ENCODE data around the gene BUD23. TPM values are rescaled to one million over a fixed set of nuclear protein-coding genes. Genes with fewer than 3 reads are reported as not detected.
A peak's percentile ranks its signal among the peaks of the same experiment; 100 is the strongest.
"Not testable (repeated sequence)": the region's sequence is repeated elsewhere in the genome, so short reads cannot be mapped to it uniquely, and the experiment has no call there.

BUD23 gene
- total RNA-seq, 1 donor from 2014 or later: 74.8 TPM

GRCh38 chr7:73647725-73648592, 35.4 kb upstream of the BUD23 start:
- Mint-ChIP-seq H3K27ac (no peak overlapping the region), H3K27me3 (peaks cover 57% of the 10 kb centered on the region), H3K4me1 (peaks cover 7% of the 10 kb centered on the region), H3K4me3 (peak overlapping the region; percentile 50), H3K36me3 (ENCODE audit: low read depth) (no peaks in the 10 kb centered on the region), H3K9me3 (no peaks in the 10 kb centered on the region)
- CTCF ChIA-PET: no interaction called here
- intact Hi-C loops (cut with micrococcal nuclease): loop anchor here (2.0 kb wide), 1 partner anchor 77 kb away; no protein-coding TSS in a partner anchor
- DNase-seq: no peak
- POLR2A ChIA-PET: no interaction called here
- ATAC-seq (ENCODE audit: low read depth): peak; percentile 71
- TF ChIP-seq CTCF (IDR thresholded peaks at IDR 0.05): no peak

- intact Hi-C loops (cut with micrococcal nuclease): loop anchor here (2.0 kb wide), 1 partner anchor 76 kb away; no protein-coding TSS in a partner anchor
- no peak overlapping the region for H3K27ac Mint-ChIP-seq
- H3K36me3 Mint-ChIP-seq (ENCODE audit: low read depth): no peaks in the 10 kb centered on the region
- H3K27me3 Mint-ChIP-seq: peaks cover 59% of the 10 kb centered on the region
- peak overlapping the region; percentile 50 for H3K4me3 Mint-ChIP-seq
- ChIA-PET CTCF (no interaction called here), POLR2A (no interaction called here)
- ATAC-seq (ENCODE audit: low read depth) (no peak), DNase-seq (no peak)
- H3K9me3 Mint-ChIP-seq: no peaks in the 10 kb centered on the region
- H3K4me1 Mint-ChIP-seq: peaks cover 7% of the 10 kb centered on the region
- TF ChIP-seq CTCF (IDR thresholded peaks at IDR 0.05): no peak
Measured at GRCh38 chr7:73648593-73649332, 34.6 kb upstream of the BUD23 start.

GRCh38 chr7:73649576-73649975, 33.8 kb upstream of the BUD23 start:
- ATAC-seq (ENCODE audit: low read depth): no peak
- no peaks in the 10 kb centered on the region for H3K36me3 Mint-ChIP-seq (ENCODE audit: low read depth)
- POLR2A ChIA-PET: no interaction called here
- TF ChIP-seq CTCF (IDR thresholded peaks at IDR 0.05): no peak
- no peak overlapping the region for H3K27ac Mint-ChIP-seq
- no peak for DNase-seq
- intact Hi-C loops (cut with micrococcal nuclease): loop anchor here (2.0 kb wide), 1 partner anchor 75 kb away; no protein-coding TSS in a partner anchor
- H3K4me3 Mint-ChIP-seq: peak overlapping the region; percentile 36
- H3K27me3 Mint-ChIP-seq: peaks cover 59% of the 10 kb centered on the region
- H3K9me3 Mint-ChIP-seq: no peaks in the 10 kb centered on the region
- CTCF ChIA-PET: no interaction called here
- H3K4me1 Mint-ChIP-seq: peaks cover 7% of the 10 kb centered on the region

- intact Hi-C loops (cut with micrococcal nuclease): no loop called here
- Mint-ChIP-seq H3K27me3 (peaks cover 55% of the 10 kb centered on the region), H3K36me3 (ENCODE audit: low read depth) (no peaks in the 10 kb centered on the region), H3K9me3 (no peaks in the 10 kb centered on the region), H3K4me1 (peaks cover 7% of the 10 kb centered on the region), H3K27ac (no peak overlapping the region), H3K4me3 (no peak overlapping the region)
- no peak for TF ChIP-seq CTCF (IDR thresholded peaks at IDR 0.05)
- DNase-seq (no peak), ATAC-seq (ENCODE audit: low read depth) (no peak)
- ChIA-PET CTCF (no interaction called here), POLR2A (no interaction called here)
Measured at GRCh38 chr7:73650524-73650923, 32.9 kb upstream of the BUD23 start.

- peaks cover 7% of the 10 kb centered on the region for H3K4me1 Mint-ChIP-seq
- no peak overlapping the region for H3K4me3 Mint-ChIP-seq
- H3K27me3 Mint-ChIP-seq: peaks cover 41% of the 10 kb centered on the region
- no peak for ATAC-seq (ENCODE audit: low read depth)
- H3K36me3 Mint-ChIP-seq (ENCODE audit: low read depth): no peaks in the 10 kb centered on the region
- no peak overlapping the region for H3K27ac Mint-ChIP-seq
- intact Hi-C loops (cut with micrococcal nuclease): no loop called here
- TF ChIP-seq CTCF (IDR thresholded peaks at IDR 0.05): no peak
- H3K9me3 Mint-ChIP-seq: no peaks in the 10 kb centered on the region
- no peak for DNase-seq
- CTCF ChIA-PET: no interaction called here
- POLR2A ChIA-PET: no interaction called here
Measured at GRCh38 chr7:73652541-73652949, 30.9 kb upstream of the BUD23 start.

- H3K27ac Mint-ChIP-seq; H3K36me3 Mint-ChIP-seq (ENCODE audit: low read depth); H3K9me3 Mint-ChIP-seq; CTCF ChIA-PET; H3K4me3 Mint-ChIP-seq; ATAC-seq (ENCODE audit: low read depth); DNase-seq; intact Hi-C loops (cut with micrococcal nuclease); H3K4me1 Mint-ChIP-seq; POLR2A ChIA-PET: not testable (repeated sequence)
- H3K27me3 Mint-ChIP-seq: peaks cover 30% of the 10 kb centered on the region
Measured at GRCh38 chr7:73655309-73655708, 28.1 kb upstream of the BUD23 start.

Data from activated B cell treated with CpG ODN at 0.5 μM for 24 hours (primary cell).